CD4-positive, alpha-beta T cell (primary cell): ENCODE measurements around the gene COL15A1. TPM values are rescaled to one million over a fixed set of nuclear protein-coding genes. Genes with fewer than 3 reads are reported as not detected.

Experiments used
- ATAC-seq: fragments of 200-7000 bp; cut with Tn5 transposase; one replicate; pipeline ENCODE4 v1.10.0; 2022; ENCODE audit warnings: mild to moderate bottlenecking; ENCODE audit not compliant: poor library complexity
- CTCF ChIA-PET: fragments of 350-600 bp; sonication (Branson Sonifier 250); formaldehyde crosslinking; loops from one replicate; lab custom pipeline; 2021; ENCODE audit warnings: antibody characterized with exemption, inconsistent platforms; lab: Charles Lee
- POLR2A ChIA-PET: fragments of 350-600 bp; sonication (Branson Sonifier 250); formaldehyde crosslinking; loops from one replicate; lab custom pipeline; 2021; ENCODE audit warnings: antibody characterized with exemption, inconsistent platforms; lab: Charles Lee
- DNase-seq, 14 experiments: peaks; one replicate each; pipeline ENCODE4 v3.0.0-alpha.2; 2013 to 2020; ENCODE audit warnings: mixed read lengths in 2 of 14
- H3K27ac ChIP-seq, 2 donors: one replicate each; pipeline versions ENCODE4 v1.5.1 to v1.7.0; 2013; ENCODE audit warnings: low read length in 2 of 2, low read depth in 1 of 2, mild to moderate bottlenecking in 1 of 2
- H3K27me3 ChIP-seq, 2 experiments: 1 replicate in 1 of 2; 2 replicates in 1 of 2; pipeline versions ENCODE4 v1.6.1 to v1.7.0; 2013; ENCODE audit warnings: low read length in 2 of 2, control low read depth in 1 of 2, mild to moderate bottlenecking in 1 of 2, moderate library complexity in 1 of 2; ENCODE audit not compliant: insufficient read depth in 2 of 2, control insufficient read depth in 1 of 2
- H3K36me3 ChIP-seq: one replicate; pipeline ENCODE4 v1.6.1; 2013; ENCODE audit warnings: low read length, control low read depth; ENCODE audit not compliant: insufficient read depth
- H3K4me1 ChIP-seq: one replicate; pipeline ENCODE4 v1.6.1; 2013; ENCODE audit warnings: low read length, control low read depth; ENCODE audit not compliant: insufficient read depth
- H3K4me3 ChIP-seq: one replicate; pipeline ENCODE4 v1.5.1; 2013; ENCODE audit warnings: mild to moderate bottlenecking, low read length, moderate library complexity
- H3K9me3 ChIP-seq, 2 experiments: 1 replicate in 1 of 2; 2 replicates in 1 of 2; pipeline versions ENCODE4 v1.6.1 to v1.7.0; 2013; ENCODE audit warnings: low read length in 2 of 2, mild to moderate bottlenecking in 2 of 2, control low read depth in 1 of 2, moderate library complexity in 1 of 2; ENCODE audit not compliant: control insufficient read depth in 1 of 2, insufficient read depth in 1 of 2
- H3K27ac Mint-ChIP-seq: one replicate; pipeline ENCODE4 v1.8.0; 2020; ENCODE audit warnings: mixed read lengths
- H3K27me3 Mint-ChIP-seq: one replicate; pipeline ENCODE4 v1.8.0; 2021; ENCODE audit warnings: mixed read lengths
- H3K36me3 Mint-ChIP-seq: one replicate; pipeline ENCODE4 v1.8.0; 2021; ENCODE audit warnings: low read depth, mixed read lengths
- H3K4me1 Mint-ChIP-seq: one replicate; pipeline ENCODE4 v1.8.0; 2021; ENCODE audit warnings: low read depth, mixed read lengths
- H3K4me3 Mint-ChIP-seq: one replicate; pipeline ENCODE4 v1.8.0; 2020; ENCODE audit warnings: mild to moderate bottlenecking, mixed read lengths
- H3K9me3 Mint-ChIP-seq: one replicate; pipeline ENCODE4 v1.8.0; 2020; ENCODE audit warnings: mixed read lengths
- intact Hi-C, 2 experiments: fragments of 100-400 bp; cut with DNase I in 1 of 2; cut with micrococcal nuclease in 1 of 2; formaldehyde crosslinking; loops; one replicate each; pipeline versions ENCODE4 v1.15.1 to v1.9.0; 2023 to 2025; cut with DNase I, micrococcal nuclease
- total RNA-seq, 174 experiments: library from RNA in 2 of 174; stranded (reverse) in 2 of 174; gene quantifications; one replicate each; pipeline ENCODE4 v1.2.3 and lab custom pipeline; 2021 to 2026
- TF ChIP-seq, protein P1 (sequence below): fragments of 200-600 bp; IDR thresholded peaks from one replicate; pipeline ENCODE4 v1.8.0; 2022; ENCODE audit warnings: antibody characterized with exemption, mild to moderate bottlenecking

COL15A1 gene
- total RNA-seq, 2 experiments from 2014 or later = not detected

DNA sequence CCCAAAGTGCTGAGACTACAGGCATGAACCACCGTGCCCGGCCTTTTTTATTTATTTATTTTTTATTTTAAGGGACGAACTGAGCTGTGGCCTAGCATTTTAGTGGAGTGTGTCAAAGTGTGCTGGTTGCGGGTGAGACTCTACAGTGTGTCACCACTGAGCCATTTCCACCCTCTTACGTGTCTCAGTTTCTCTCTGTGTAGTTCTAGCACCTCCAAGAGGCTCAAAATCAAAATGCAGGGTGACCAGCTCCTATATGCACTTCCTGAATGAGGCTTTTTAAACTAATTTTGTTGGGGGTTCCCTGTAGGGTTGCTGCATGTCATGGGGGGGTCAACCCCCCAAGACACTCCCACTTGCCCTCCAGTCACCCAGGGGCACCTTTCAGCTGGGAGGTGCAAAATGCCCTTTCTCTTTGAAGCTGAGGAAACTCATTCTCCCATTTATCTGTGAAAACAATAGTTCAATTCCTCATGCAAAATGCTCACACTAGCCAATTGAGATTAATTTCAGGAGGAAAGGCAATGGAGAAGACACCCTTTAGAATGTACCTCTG is 69.3 kb downstream of the COL15A1 start:
- H3K4me1 Mint-ChIP-seq = peaks cover 28% of the 10 kb centered on the region
- no peak overlapping the region for H3K4me3 Mint-ChIP-seq
- intact Hi-C loops = no loop called here
- ChIA-PET CTCF (interaction anchor here (0.8 to 2.5 kb wide), 7 partner anchors 12 to 1016 kb away, joined by 3 to 14 read pairs (median 4); no protein-coding TSS in a partner anchor), POLR2A (interaction anchor here (0.9 to 2.8 kb wide), 7 partner anchors 45 to 209 kb away, joined by 3 to 20 read pairs (median 7); partner anchors contain the start of genes ALG2, SEC61B and TGFBR1)
- peaks cover 4% of the 10 kb centered on the region for H3K36me3 Mint-ChIP-seq
- H3K9me3 ChIP-seq = peaks cover 5 to 7% of the 10 kb centered on the region in 2 experiments
- TF ChIP-seq, protein P1, sequence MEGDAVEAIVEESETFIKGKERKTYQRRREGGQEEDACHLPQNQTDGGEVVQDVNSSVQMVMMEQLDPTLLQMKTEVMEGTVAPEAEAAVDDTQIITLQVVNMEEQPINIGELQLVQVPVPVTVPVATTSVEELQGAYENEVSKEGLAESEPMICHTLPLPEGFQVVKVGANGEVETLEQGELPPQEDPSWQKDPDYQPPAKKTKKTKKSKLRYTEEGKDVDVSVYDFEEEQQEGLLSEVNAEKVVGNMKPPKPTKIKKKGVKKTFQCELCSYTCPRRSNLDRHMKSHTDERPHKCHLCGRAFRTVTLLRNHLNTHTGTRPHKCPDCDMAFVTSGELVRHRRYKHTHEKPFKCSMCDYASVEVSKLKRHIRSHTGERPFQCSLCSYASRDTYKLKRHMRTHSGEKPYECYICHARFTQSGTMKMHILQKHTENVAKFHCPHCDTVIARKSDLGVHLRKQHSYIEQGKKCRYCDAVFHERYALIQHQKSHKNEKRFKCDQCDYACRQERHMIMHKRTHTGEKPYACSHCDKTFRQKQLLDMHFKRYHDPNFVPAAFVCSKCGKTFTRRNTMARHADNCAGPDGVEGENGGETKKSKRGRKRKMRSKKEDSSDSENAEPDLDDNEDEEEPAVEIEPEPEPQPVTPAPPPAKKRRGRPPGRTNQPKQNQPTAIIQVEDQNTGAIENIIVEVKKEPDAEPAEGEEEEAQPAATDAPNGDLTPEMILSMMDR = no peak
- peaks cover 2% of the 10 kb centered on the region for H3K9me3 Mint-ChIP-seq
- H3K36me3 ChIP-seq = no peaks in the 10 kb centered on the region
- peak overlapping the region in 1 of 2 donors; percentile 5 for H3K27ac ChIP-seq
- H3K27me3 Mint-ChIP-seq = no peaks in the 10 kb centered on the region
- H3K4me1 ChIP-seq = peaks cover 16% of the 10 kb centered on the region
- no peak overlapping the region for H3K4me3 ChIP-seq
- ATAC-seq = no peak
- H3K27ac Mint-ChIP-seq = peak overlapping the region; percentile 76
- no peaks in the 10 kb centered on the region for H3K27me3 ChIP-seq
- peak in 3 of 14 experiments; percentile 27 to 45 (median 41) for DNase-seq

DNA sequence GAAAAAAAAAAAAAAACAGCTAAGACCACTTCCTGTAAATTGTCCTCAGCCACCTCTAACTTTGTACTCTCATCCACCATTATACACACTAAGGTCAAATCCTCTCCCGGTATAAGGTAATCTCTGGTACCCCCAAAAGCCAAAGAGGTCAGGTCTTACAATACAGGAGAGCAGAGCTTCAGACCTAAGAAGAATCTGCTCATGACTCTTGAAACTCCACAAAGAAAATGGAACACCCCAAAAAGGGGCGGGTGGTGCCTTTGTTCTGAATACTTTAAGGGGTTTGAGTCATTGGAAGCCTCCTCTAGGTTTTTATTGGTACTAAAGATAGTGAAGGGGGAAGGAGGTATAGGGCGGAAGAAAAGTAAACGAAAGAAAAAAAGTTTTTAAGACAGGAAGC is 69.8 kb downstream of the COL15A1 start:
- ChIA-PET CTCF (interaction anchor here (0.9 to 2.5 kb wide), 7 partner anchors 13 to 1015 kb away, joined by 3 to 14 read pairs (median 4); no protein-coding TSS in a partner anchor), POLR2A (interaction anchor here (0.8 to 2.8 kb wide), 8 partner anchors 45 to 208 kb away, joined by 3 to 20 read pairs (median 6); partner anchors contain the start of genes ALG2, SEC61B and TGFBR1)
- H3K4me1 Mint-ChIP-seq = peaks cover 29% of the 10 kb centered on the region
- DNase-seq (peak in 3 of 14 experiments; percentile 18 to 55 (median 43)), ATAC-seq (peak; percentile 81)
- Histone ChIP-seq H3K36me3 (no peaks in the 10 kb centered on the region), H3K27me3 (no peaks in the 10 kb centered on the region), H3K4me1 (peaks cover 16% of the 10 kb centered on the region), H3K4me3 (no peak overlapping the region), H3K9me3 (peaks cover 5 to 7% of the 10 kb centered on the region in 2 experiments), H3K27ac (peak overlapping the region in 1 of 2 donors; percentile 5)
- peaks cover 4% of the 10 kb centered on the region for H3K36me3 Mint-ChIP-seq
- H3K27ac Mint-ChIP-seq = peak overlapping the region; percentile 76
- peak overlapping the region; percentile 79 for H3K4me3 Mint-ChIP-seq
- intact Hi-C loops = no loop called here
- H3K9me3 Mint-ChIP-seq = peaks cover 2% of the 10 kb centered on the region
- H3K27me3 Mint-ChIP-seq = no peaks in the 10 kb centered on the region
- TF ChIP-seq, protein P1 = no peak

DNA sequence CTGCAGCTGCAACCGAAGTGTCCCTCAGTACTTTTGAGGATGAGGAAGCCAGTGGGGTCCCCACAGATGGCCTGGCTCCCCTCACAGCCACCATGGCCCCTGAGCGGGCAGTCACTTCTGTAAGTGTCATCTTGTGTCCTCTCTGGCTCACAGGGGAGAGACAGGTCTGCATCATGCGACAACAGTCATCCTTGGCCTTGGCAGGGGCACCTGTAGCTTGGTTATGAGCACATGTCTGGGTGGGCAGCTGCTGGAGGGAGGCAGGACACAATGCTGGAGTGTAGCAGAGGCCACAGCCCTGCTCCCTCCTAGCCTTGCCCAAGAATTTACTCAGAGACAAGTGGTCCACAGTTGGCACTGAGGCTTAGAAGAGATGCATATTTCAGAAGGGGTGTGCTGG is 71.7 kb downstream of the COL15A1 start:
- ATAC-seq = no peak

More for the DNA sequence above, 71.7 kb downstream of the COL15A1 start:
- Histone ChIP-seq H3K27me3 (no peaks in the 10 kb centered on the region), H3K36me3 (no peaks in the 10 kb centered on the region), H3K27ac (no peak overlapping the region), H3K9me3 (peaks cover 2 to 7% of the 10 kb centered on the region in 2 experiments), H3K4me1 (peaks cover 16% of the 10 kb centered on the region), H3K4me3 (no peak overlapping the region)
- no peak for DNase-seq
- ChIA-PET POLR2A (interaction anchor here (2.8 kb wide), 1 partner anchor 43 kb away, joined by 18 read pairs; no protein-coding TSS in a partner anchor), CTCF (interaction anchor here (2.5 kb wide), 1 partner anchor 125 kb away, joined by 14 read pairs; no protein-coding TSS in a partner anchor)
- H3K4me1 Mint-ChIP-seq = peaks cover 33% of the 10 kb centered on the region
- peaks cover 4% of the 10 kb centered on the region for H3K36me3 Mint-ChIP-seq
- TF ChIP-seq, protein P1 = no peak
- H3K9me3 Mint-ChIP-seq = peaks cover 2% of the 10 kb centered on the region
- intact Hi-C loops = no loop called here
- no peak overlapping the region for H3K27ac Mint-ChIP-seq
- H3K4me3 Mint-ChIP-seq = no peak overlapping the region
- H3K27me3 Mint-ChIP-seq = no peaks in the 10 kb centered on the region
